SK-N-SH (cell line): ENCODE data around the gene GRIP2. TPM values are rescaled to one million over a fixed set of nuclear protein-coding genes. Genes with fewer than 3 reads are reported as not detected.

Experiments used
- CTCF ChIA-PET: fragments of 300-600, 350-600 bp; formaldehyde crosslinking; extraction: SDS; loops from one replicate; lab custom pipeline; 2021; lab: Yijun Ruan, JAX
- POLR2A ChIA-PET: fragments of 350-600 bp; sonication (Branson Sonifier 250); formaldehyde crosslinking; extraction: SDS; loops from one replicate; lab custom pipeline; 2020; ENCODE audit warnings: antibody characterized with exemption, inconsistent platforms; lab: Yijun Ruan, JAX
- DNase-seq: peaks from one replicate; pipeline ENCODE4 v3.0.0; 2012
- H2AFZ ChIP-seq: fragments of 200-600 bp; sonication (generic); 2 replicates; pipeline ENCODE4 v1.8.1; 2016; ENCODE audit warnings: antibody characterized with exemption, mild to moderate bottlenecking, low read depth
- H3F3A ChIP-seq: fragments of 200-600 bp; sonication (generic); replicated peaks from 2 replicates; pipeline ENCODE3; 2016; ENCODE audit warnings: antibody characterized with exemption, mild to moderate bottlenecking; ENCODE audit not compliant: insufficient read depth
- H3K27ac ChIP-seq, 2 experiments: fragments of 200-500 bp in 1 of 2; fragments of 200-600 bp in 1 of 2; sonication (Bioruptor generic) in 1 of 2; sonication (generic), shearing (Covaris generic) in 1 of 2; 2 replicates each; pipeline versions ENCODE4 v1.5.1 to v1.6.1; 2014 to 2016; ENCODE audit warnings: low read depth in 2 of 2, inconsistent platforms in 1 of 2, low read length in 1 of 2, mild to moderate bottlenecking in 1 of 2, mixed read lengths in 1 of 2
- H3K27me3 ChIP-seq: fragments of 200-600 bp; sonication (generic), shearing (Covaris generic); 2 replicates; pipeline ENCODE4 v1.6.1; 2016; ENCODE audit warnings: mixed run types; ENCODE audit not compliant: insufficient read depth
- H3K36me3 ChIP-seq, 2 experiments: fragments of 200-500 bp in 1 of 2; fragments of 200-600 bp in 1 of 2; sonication (Bioruptor generic) in 1 of 2; sonication (generic) in 1 of 2; replicated peaks in 1 of 2; 2 replicates each; pipeline versions ENCODE3 to v1.5.1; 2014 to 2016; ENCODE audit warnings: low read length in 1 of 2, mild to moderate bottlenecking in 1 of 2; ENCODE audit not compliant: insufficient read depth in 2 of 2, control insufficient read depth in 1 of 2
- H3K4me1 ChIP-seq, 2 experiments: fragments of 200-500 bp in 1 of 2; fragments of 200-600 bp in 1 of 2; sonication (Bioruptor generic) in 1 of 2; sonication (generic), shearing (Covaris generic) in 1 of 2; 2 replicates each; pipeline versions ENCODE4 v1.5.1 to v1.6.1; 2014 to 2016; ENCODE audit warnings: low read depth in 1 of 2, low read length in 1 of 2, mixed run types in 1 of 2; ENCODE audit not compliant: insufficient read depth in 2 of 2, control insufficient read depth in 1 of 2
- H3K4me2 ChIP-seq: fragments of 200-600 bp; sonication (generic), shearing (Covaris generic); 2 replicates; pipeline ENCODE4 v1.6.1; 2017; ENCODE audit warnings: mixed run types
- H3K4me3 ChIP-seq, 2 experiments: fragments of 200-500 bp in 1 of 2; fragments of 200-600 bp in 1 of 2; sonication (Bioruptor generic) in 1 of 2; sonication (generic), shearing (Covaris generic) in 1 of 2; 2 replicates each; pipeline versions ENCODE4 v1.5.1 to v1.8.1; 2014 to 2016; ENCODE audit warnings: low read depth in 2 of 2, inconsistent platforms in 1 of 2, low read length in 1 of 2, mild to moderate bottlenecking in 1 of 2, mixed read lengths in 1 of 2, moderate library complexity in 1 of 2
- H3K79me2 ChIP-seq: fragments of 200-600 bp; sonication (generic); 2 replicates; pipeline ENCODE4 v1.8.1; 2017; ENCODE audit warnings: mild to moderate bottlenecking; ENCODE audit not compliant: insufficient read depth
- H3K9ac ChIP-seq: fragments of 200-600 bp; sonication (generic); 2 replicates; pipeline ENCODE4 v1.6.1; 2017; ENCODE audit warnings: mixed run types
- H3K9me2 ChIP-seq: fragments of 200-600 bp; sonication (generic); 2 replicates; pipeline ENCODE4 v1.6.1; 2017; ENCODE audit warnings: mixed run types
- H3K9me3 ChIP-seq: fragments of 200-600 bp; sonication (generic); 2 replicates; pipeline ENCODE4 v1.6.1; 2017; ENCODE audit warnings: mixed run types, mild to moderate bottlenecking, moderate library complexity
- H4K20me1 ChIP-seq: fragments of 200-600 bp; sonication (generic); 2 replicates; pipeline ENCODE4 v1.6.1; 2017; ENCODE audit warnings: mild to moderate bottlenecking, mixed run types; ENCODE audit not compliant: insufficient read depth
- CHD2 ChIP-seq: fragments of 150-350 bp; IDR thresholded peaks from 2 replicates; pipeline ENCODE4 v1.6.1; 2018; ENCODE audit warnings: low read length; ENCODE audit not compliant: partially characterized antibody
- ELF1 ChIP-seq: IDR thresholded peaks from 2 replicates; pipeline ENCODE4 v1.4.0; 2012
- EP300 ChIP-seq, 2 experiments: IDR thresholded peaks; 2 replicates each; pipeline versions ENCODE4 v1.4.0 to v1.6.1; 2012; ENCODE audit warnings: borderline replicate concordance in 1 of 2, low read depth in 1 of 2, low read length in 1 of 2
- FOSL2 ChIP-seq: IDR thresholded peaks from 2 replicates; pipeline ENCODE4 v1.4.0; 2012; ENCODE audit warnings: low read depth, mild to moderate bottlenecking, moderate library complexity, borderline replicate concordance
- FOXM1 ChIP-seq: IDR thresholded peaks from 2 replicates; pipeline ENCODE4 v1.4.0; 2012; ENCODE audit warnings: low read depth, mild to moderate bottlenecking
- GABPA ChIP-seq: IDR thresholded peaks from 2 replicates; pipeline ENCODE4 v1.4.0; 2012; ENCODE audit warnings: low read depth, mild to moderate bottlenecking
- JUND ChIP-seq: IDR thresholded peaks from 2 replicates; pipeline ENCODE4 v1.4.0; 2012
- NFIC ChIP-seq: IDR thresholded peaks from 2 replicates; pipeline ENCODE4 v1.4.0; 2012; ENCODE audit warnings: borderline replicate concordance
- NRF1 ChIP-seq: IDR thresholded peaks from 2 replicates; pipeline ENCODE4 v1.6.1; 2012; ENCODE audit warnings: low read depth, mild to moderate bottlenecking, low read length
- POLR2AphosphoS5 ChIP-seq: IDR thresholded peaks from 2 replicates; pipeline ENCODE4 v1.6.1; 2012; ENCODE audit warnings: low read depth, low read length
- RAD21 ChIP-seq: IDR thresholded peaks from 2 replicates; pipeline ENCODE4 v1.6.1; 2012; ENCODE audit warnings: mild to moderate bottlenecking, low read length
- RCOR1 ChIP-seq: fragments of 150-350 bp; IDR thresholded peaks from 2 replicates; pipeline ENCODE4 v1.6.1; 2017; ENCODE audit warnings: antibody characterized with exemption, low read length
- RXRA ChIP-seq: IDR thresholded peaks from 2 replicates; pipeline ENCODE4 v1.4.0; 2012; ENCODE audit warnings: low read depth, mild to moderate bottlenecking, borderline replicate concordance
- SIN3A ChIP-seq: IDR thresholded peaks from 2 replicates; pipeline ENCODE4 v1.6.1; 2012; ENCODE audit warnings: low read depth, mild to moderate bottlenecking, low read length, moderate library complexity, borderline replicate concordance
- TAF1 ChIP-seq: IDR thresholded peaks from 2 replicates; pipeline ENCODE4 v1.6.1; 2012; ENCODE audit warnings: low read depth, mild to moderate bottlenecking, low read length, moderate library complexity, borderline replicate concordance
- WGBS: methylation state at CpG from one replicate; pipeline ENCODE4 v1.1.6; 2017; ENCODE audit warnings: low lambda C conversion rate; 5-methylcytosine and 5-hydroxymethylcytosine counted together
- polyA plus RNA-seq, 3 experiments: library from polyadenylated mRNA; depleted of rRNA; stranded (reverse); fragments of >200 nt; gene quantifications; 2 replicates each; pipeline ENCODE4 v1.2.3, GENCODE V29; 2012
- TF ChIP-seq, protein P1 (sequence below): IDR thresholded peaks from 2 replicates; pipeline ENCODE4 v1.6.1; 2012; ENCODE audit warnings: mild to moderate bottlenecking, low read depth, low read length, moderate library complexity
- TF ChIP-seq, protein P2 (sequence below): fragments of 200-600 bp; sonication (generic); IDR thresholded peaks from 2 replicates; pipeline ENCODE4 v1.6.1; 2017; ENCODE audit warnings: antibody characterized with exemption, mild to moderate bottlenecking, moderate library complexity

GRIP2 gene
- polyA plus RNA-seq, 1 of the 3 experiments (the other 2 are of a cell fraction), result 0.15 TPM

DNA sequence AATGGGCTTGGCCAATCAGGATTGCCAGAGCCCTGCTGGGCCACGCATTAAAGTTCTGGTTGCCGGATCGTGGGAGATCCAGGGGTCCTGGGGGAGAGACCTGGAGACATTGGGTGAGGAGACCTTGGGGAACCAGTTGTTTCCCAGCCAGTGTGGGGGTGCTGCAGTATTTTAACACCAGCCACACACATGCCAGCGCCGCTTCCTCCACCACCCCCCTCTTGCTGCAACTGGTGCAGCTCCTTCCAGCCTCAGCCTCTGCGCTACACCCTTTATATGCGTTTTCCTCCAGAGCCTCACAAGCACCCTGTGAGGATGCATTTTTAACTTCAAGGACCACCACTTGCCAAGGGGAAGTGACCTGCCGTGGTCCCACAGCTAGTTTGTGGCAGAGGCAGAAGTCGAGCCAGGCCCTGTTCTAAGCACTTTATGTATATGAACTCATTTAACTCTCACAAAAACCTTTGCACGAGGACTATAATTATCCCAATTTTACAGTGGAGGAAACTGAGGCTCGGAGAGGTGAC is 29.4 kb upstream of the GRIP2 start:
- no peaks in the 10 kb centered on the region for H4K20me1 ChIP-seq
- ChIA-PET CTCF (interaction anchor here (0.6 to 2.4 kb wide), 4 partner anchors 20 to 61 kb away, joined by 3 to 9 read pairs (median 5); no protein-coding TSS in a partner anchor), POLR2A (no interaction called here)
- no peak overlapping the region for H3K4me2 ChIP-seq
- TF ChIP-seq EP300 (IDR thresholded peaks at IDR 0.05; ENCODE audit: borderline replicate concordance in 1 of 2, low read depth in 1 of 2, low read length in 1 of 2) (no peak), TAF1 (no peak), RXRA (no peak), CHD2 (no peak), RAD21 (no peak), POLR2AphosphoS5 (no peak), ELF1 (no peak), JUND (no peak), SIN3A (no peak), FOSL2 (no peak), NFIC (no peak), FOXM1 (no peak), GABPA (no peak), RCOR1 (no peak), NRF1 (no peak)
- TF ChIP-seq, protein P1, sequence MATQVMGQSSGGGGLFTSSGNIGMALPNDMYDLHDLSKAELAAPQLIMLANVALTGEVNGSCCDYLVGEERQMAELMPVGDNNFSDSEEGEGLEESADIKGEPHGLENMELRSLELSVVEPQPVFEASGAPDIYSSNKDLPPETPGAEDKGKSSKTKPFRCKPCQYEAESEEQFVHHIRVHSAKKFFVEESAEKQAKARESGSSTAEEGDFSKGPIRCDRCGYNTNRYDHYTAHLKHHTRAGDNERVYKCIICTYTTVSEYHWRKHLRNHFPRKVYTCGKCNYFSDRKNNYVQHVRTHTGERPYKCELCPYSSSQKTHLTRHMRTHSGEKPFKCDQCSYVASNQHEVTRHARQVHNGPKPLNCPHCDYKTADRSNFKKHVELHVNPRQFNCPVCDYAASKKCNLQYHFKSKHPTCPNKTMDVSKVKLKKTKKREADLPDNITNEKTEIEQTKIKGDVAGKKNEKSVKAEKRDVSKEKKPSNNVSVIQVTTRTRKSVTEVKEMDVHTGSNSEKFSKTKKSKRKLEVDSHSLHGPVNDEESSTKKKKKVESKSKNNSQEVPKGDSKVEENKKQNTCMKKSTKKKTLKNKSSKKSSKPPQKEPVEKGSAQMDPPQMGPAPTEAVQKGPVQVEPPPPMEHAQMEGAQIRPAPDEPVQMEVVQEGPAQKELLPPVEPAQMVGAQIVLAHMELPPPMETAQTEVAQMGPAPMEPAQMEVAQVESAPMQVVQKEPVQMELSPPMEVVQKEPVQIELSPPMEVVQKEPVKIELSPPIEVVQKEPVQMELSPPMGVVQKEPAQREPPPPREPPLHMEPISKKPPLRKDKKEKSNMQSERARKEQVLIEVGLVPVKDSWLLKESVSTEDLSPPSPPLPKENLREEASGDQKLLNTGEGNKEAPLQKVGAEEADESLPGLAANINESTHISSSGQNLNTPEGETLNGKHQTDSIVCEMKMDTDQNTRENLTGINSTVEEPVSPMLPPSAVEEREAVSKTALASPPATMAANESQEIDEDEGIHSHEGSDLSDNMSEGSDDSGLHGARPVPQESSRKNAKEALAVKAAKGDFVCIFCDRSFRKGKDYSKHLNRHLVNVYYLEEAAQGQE, result no peak
- TF ChIP-seq, protein P2, sequence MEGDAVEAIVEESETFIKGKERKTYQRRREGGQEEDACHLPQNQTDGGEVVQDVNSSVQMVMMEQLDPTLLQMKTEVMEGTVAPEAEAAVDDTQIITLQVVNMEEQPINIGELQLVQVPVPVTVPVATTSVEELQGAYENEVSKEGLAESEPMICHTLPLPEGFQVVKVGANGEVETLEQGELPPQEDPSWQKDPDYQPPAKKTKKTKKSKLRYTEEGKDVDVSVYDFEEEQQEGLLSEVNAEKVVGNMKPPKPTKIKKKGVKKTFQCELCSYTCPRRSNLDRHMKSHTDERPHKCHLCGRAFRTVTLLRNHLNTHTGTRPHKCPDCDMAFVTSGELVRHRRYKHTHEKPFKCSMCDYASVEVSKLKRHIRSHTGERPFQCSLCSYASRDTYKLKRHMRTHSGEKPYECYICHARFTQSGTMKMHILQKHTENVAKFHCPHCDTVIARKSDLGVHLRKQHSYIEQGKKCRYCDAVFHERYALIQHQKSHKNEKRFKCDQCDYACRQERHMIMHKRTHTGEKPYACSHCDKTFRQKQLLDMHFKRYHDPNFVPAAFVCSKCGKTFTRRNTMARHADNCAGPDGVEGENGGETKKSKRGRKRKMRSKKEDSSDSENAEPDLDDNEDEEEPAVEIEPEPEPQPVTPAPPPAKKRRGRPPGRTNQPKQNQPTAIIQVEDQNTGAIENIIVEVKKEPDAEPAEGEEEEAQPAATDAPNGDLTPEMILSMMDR, result no peak
- no peaks in the 10 kb centered on the region for H3K79me2 ChIP-seq
- H3K9me2 ChIP-seq, result no peaks in the 10 kb centered on the region
- WGBS, result 73% methylated on average over 8 of the region's 11 CpGs
- no peaks in the 10 kb centered on the region for H3K9me3 ChIP-seq
- H3K4me3 ChIP-seq, result no peak overlapping the region
- no peak overlapping the region for H2AFZ ChIP-seq
- H3K4me1 ChIP-seq, result peaks cover 0 to 34% of the 10 kb centered on the region in 2 experiments; a peak in 2 of 4 replicates
- peak overlapping the region in 1 of 2 experiments; percentile 43; a peak in 1 of 4 replicates for H3K27ac ChIP-seq
- DNase-seq, result no peak
- H3K9ac ChIP-seq, result no peak overlapping the region
- no peaks in the 10 kb centered on the region for H3K27me3 ChIP-seq
- no peaks in the 10 kb centered on the region for H3F3A ChIP-seq
- no peaks in the 10 kb centered on the region for H3K36me3 ChIP-seq
